NCI-H82 treated with DMSO at 0.1 percent for 48 hours (cell line): ENCODE results near the gene RHOC.
"Not testable (repeated sequence)": the region's sequence is repeated elsewhere in the genome, so short reads cannot be mapped to it uniquely, and the experiment has no call there.

Experiments
- DNase-seq: peaks from one replicate; lab custom pipeline; 2025; ENCODE audit not compliant: unreplicated experiment; lab: John Stamatoyannopoulos, UW

Gene RHOC

GRCh38 chr1:112706505-112707220 is at the start of gene RHOC:
Gene RHOC, minus strand, starts transcription at chr1:112707127. Its CDS starts 3,328 bp downstream, at chr1:112703799.
- peak; percentile 54 for DNase-seq

- DNase-seq: no peak
Measured at GRCh38 chr1:112754116-112754628, 47.2 kb upstream of the RHOC start.

- DNase-seq: no peak
Measured at GRCh38 chr1:112748396-112748795, 41.5 kb upstream of the RHOC start.

- no peak for DNase-seq
Measured at GRCh38 chr1:112744009-112744578, 37.2 kb upstream of the RHOC start.

- no peak for DNase-seq
Measured at GRCh38 chr1:112743174-112744008, 36.5 kb upstream of the RHOC start.

- DNase-seq: no peak
Measured at GRCh38 chr1:112737573-112737972, 30.6 kb upstream of the RHOC start.

- no peak for DNase-seq
Measured at GRCh38 chr1:112735752-112736151, 28.8 kb upstream of the RHOC start.

GRCh38 chr1:112731451-112731850 is 24.5 kb upstream of the RHOC start:
- no peak for DNase-seq

GRCh38 chr1:112729909-112730308 is 23.0 kb upstream of the RHOC start:
- DNase-seq: peak; percentile 24

- peak; percentile 73 for DNase-seq
Measured at GRCh38 chr1:112729011-112729410, 22.1 kb upstream of the RHOC start.

- DNase-seq: not testable (repeated sequence)
Measured at GRCh38 chr1:112728306-112728971, 21.5 kb upstream of the RHOC start.

- DNase-seq: no peak
Measured at GRCh38 chr1:112727716-112728115, 20.8 kb upstream of the RHOC start.

- not testable (repeated sequence) for DNase-seq
Measured at GRCh38 chr1:112724240-112724639, 17.3 kb upstream of the RHOC start.

GRCh38 chr1:112723511-112723839 is 16.5 kb upstream of the RHOC start:
- no peak for DNase-seq

- DNase-seq: peak; percentile 88
Measured at GRCh38 chr1:112722601-112723510, 15.9 kb upstream of the RHOC start.

GRCh38 chr1:112721966-112722524 is 15.1 kb upstream of the RHOC start:
- DNase-seq: no peak

GRCh38 chr1:112721294-112721693 is 14.4 kb upstream of the RHOC start:
- not testable (repeated sequence) for DNase-seq

GRCh38 chr1:112720800-112721199 is 13.9 kb upstream of the RHOC start:
- DNase-seq: no peak

- no peak for DNase-seq
Measured at GRCh38 chr1:112719706-112720105, 12.8 kb upstream of the RHOC start.
